SU-DHL-6 (cell line): ENCODE data around the gene RAVER1.

ENCODE experiments used
- H2AFZ ChIP-seq: fragments of 200-600 bp; sonication (generic); 2 replicates; pipeline ENCODE4 v1.6.1; 2014; ENCODE audit warnings: low read depth, mild to moderate bottlenecking, moderate library complexity, mixed read lengths, antibody characterized with exemption, low read length; ENCODE audit not compliant: severe bottlenecking
- H3F3A ChIP-seq: fragments of 200-600 bp; shearing (Covaris generic); 2 replicates; pipeline ENCODE4 v1.6.0; 2016; ENCODE audit warnings: antibody characterized with exemption, mild to moderate bottlenecking; ENCODE audit not compliant: insufficient read depth
- H3K27ac ChIP-seq: fragments of 200-600 bp; sonication (generic); 2 replicates; pipeline ENCODE4 v1.5.1; 2016; ENCODE audit warnings: low read depth, mild to moderate bottlenecking, low read length, moderate library complexity, mixed read lengths
- H3K27me3 ChIP-seq: fragments of 200-600 bp; sonication (generic), shearing (Covaris generic); 2 replicates; pipeline ENCODE4 v1.6.0; 2014; ENCODE audit warnings: mild to moderate bottlenecking, low read length
- H3K36me3 ChIP-seq: fragments of 200-600 bp; sonication (generic); 2 replicates; pipeline ENCODE4 v1.6.1; 2014; ENCODE audit warnings: mild to moderate bottlenecking, low read length, mixed read lengths
- H3K4me2 ChIP-seq: fragments of 300-600, 200-600 bp; shearing (Covaris generic), sonication (generic); 2 replicates; pipeline ENCODE4 v1.6.0; 2014; ENCODE audit warnings: low read length, low read depth, mild to moderate bottlenecking; ENCODE audit not compliant: poor library complexity, severe bottlenecking
- H3K4me3 ChIP-seq: fragments of 200-600 bp; sonication (generic); 2 replicates; pipeline ENCODE4 v1.5.1; 2014; ENCODE audit warnings: antibody characterized with exemption, low read length, mild to moderate bottlenecking, mixed read lengths; ENCODE audit not compliant: insufficient read depth, poor library complexity, severe bottlenecking
- H3K79me2 ChIP-seq: fragments of 200-600 bp; sonication (generic); 2 replicates; pipeline ENCODE4 v1.6.1; 2014; ENCODE audit warnings: mild to moderate bottlenecking, low read length, moderate library complexity; ENCODE audit not compliant: insufficient read depth
- H3K9ac ChIP-seq: fragments of 200-600 bp; sonication (generic); 2 replicates; pipeline ENCODE4 v1.7.0; 2014; ENCODE audit warnings: mild to moderate bottlenecking, low read length
- H3K9me2 ChIP-seq: fragments of 200-600 bp; sonication (generic); replicated peaks from 2 replicates; pipeline ENCODE4 v1.6.1; 2014; ENCODE audit warnings: low read length; ENCODE audit not compliant: insufficient read depth
- H3K9me3 ChIP-seq: fragments of 200-600 bp; sonication (generic); 2 replicates; pipeline ENCODE4 v1.6.1; 2014; ENCODE audit warnings: low read length, mixed read lengths; ENCODE audit not compliant: insufficient read depth
- H4K20me1 ChIP-seq: fragments of 200-600 bp; sonication (generic); 2 replicates; pipeline ENCODE4 v1.6.1; 2014; ENCODE audit warnings: low read depth, mild to moderate bottlenecking, antibody characterized with exemption, low read length, moderate library complexity, mixed read lengths
- EZH2phosphoT487 ChIP-seq: fragments of 200-600 bp; sonication (generic), shearing (Covaris generic); conservative IDR thresholded peaks from 2 replicates; pipeline ENCODE4 v1.6.1; 2018; ENCODE audit warnings: mild to moderate bottlenecking, antibody characterized with exemption, low read length, moderate library complexity, mixed read lengths
- TF ChIP-seq, protein P1 (sequence below): fragments of 200-600 bp; sonication (generic); IDR thresholded peaks from one replicate; pipeline ENCODE4 v1.5.1; 2017; ENCODE audit warnings: antibody characterized with exemption, mild to moderate bottlenecking, low read length, moderate library complexity; ENCODE audit not compliant: insufficient read depth, poor library complexity, severe bottlenecking

Gene RAVER1

GRCh38 chr19:10325732-10326131 lies 7.6 kb downstream of the RAVER1 start:
- no peaks in the 10 kb centered on the region for H3K9me2 ChIP-seq
- no peaks in the 10 kb centered on the region for H4K20me1 ChIP-seq
- H3K79me2 ChIP-seq: peaks cover 29% of the 10 kb centered on the region
- no peak overlapping the region for H2AFZ ChIP-seq
- H3K36me3 ChIP-seq: 0 out of 2 replicates have a peak, but pooled peaks cover 2% of the 10 kb centered on the region
- no peaks in the 10 kb centered on the region for H3F3A ChIP-seq
- no peak overlapping the region for H3K9ac ChIP-seq
- no peaks in the 10 kb centered on the region for H3K9me3 ChIP-seq
- no peaks in the 10 kb centered on the region for H3K27me3 ChIP-seq
- H3K27ac ChIP-seq: no peak overlapping the region
- H3K4me2 ChIP-seq: no peak overlapping the region
- no peak overlapping the region for H3K4me3 ChIP-seq
- no peak for TF ChIP-seq EZH2phosphoT487
- TF ChIP-seq, protein P1, sequence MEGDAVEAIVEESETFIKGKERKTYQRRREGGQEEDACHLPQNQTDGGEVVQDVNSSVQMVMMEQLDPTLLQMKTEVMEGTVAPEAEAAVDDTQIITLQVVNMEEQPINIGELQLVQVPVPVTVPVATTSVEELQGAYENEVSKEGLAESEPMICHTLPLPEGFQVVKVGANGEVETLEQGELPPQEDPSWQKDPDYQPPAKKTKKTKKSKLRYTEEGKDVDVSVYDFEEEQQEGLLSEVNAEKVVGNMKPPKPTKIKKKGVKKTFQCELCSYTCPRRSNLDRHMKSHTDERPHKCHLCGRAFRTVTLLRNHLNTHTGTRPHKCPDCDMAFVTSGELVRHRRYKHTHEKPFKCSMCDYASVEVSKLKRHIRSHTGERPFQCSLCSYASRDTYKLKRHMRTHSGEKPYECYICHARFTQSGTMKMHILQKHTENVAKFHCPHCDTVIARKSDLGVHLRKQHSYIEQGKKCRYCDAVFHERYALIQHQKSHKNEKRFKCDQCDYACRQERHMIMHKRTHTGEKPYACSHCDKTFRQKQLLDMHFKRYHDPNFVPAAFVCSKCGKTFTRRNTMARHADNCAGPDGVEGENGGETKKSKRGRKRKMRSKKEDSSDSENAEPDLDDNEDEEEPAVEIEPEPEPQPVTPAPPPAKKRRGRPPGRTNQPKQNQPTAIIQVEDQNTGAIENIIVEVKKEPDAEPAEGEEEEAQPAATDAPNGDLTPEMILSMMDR: no peak

DNA sequence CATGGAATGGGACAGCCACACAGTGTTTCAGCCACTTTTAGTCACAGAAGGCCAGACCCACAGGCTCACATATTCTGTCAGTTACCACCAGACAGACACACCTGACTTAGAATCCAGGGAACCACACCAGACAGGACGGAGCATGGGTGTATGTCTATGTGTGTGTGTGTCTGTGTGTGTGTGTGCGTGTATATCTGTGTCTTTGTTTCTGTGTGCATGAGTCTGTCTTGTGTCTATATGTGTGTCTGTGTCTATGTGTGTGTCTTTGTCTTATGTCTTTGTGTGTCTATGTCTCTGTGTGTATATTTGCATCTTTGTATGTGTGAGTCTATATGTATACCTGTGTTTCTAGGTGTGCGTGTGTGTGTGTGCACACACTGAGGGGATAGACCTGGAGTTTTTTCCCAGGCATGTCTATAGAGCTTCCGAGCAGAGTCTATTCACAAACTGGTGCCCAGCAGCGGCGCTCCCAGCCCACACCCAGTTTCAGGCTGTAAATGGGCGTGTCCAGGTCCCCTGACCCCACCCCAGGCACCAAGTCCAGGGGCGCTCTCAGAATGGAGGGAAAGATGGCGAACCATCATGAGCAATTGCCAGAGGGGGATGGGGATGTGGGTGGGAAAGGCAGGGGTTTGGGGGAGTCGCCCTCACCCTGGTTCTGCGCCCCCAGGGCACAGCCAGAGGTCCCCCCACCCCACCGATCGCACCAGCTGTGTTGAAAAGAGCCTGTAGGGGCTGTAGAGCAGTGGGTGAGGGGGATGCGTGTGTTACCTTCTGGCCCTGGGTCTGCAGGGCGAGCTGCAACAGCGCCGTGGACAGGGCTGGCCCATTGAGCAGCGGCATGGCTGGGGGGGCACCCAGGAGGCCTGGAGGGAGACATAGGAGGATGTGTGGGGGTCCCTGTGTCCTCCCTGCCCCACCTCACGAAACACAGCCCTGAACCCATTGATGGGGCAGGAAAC lies 11.2 kb downstream of the RAVER1 start:
- Histone ChIP-seq H4K20me1 (no peaks in the 10 kb centered on the region), H3K4me3 (no peak overlapping the region), H3K27me3 (no peaks in the 10 kb centered on the region), H3K9me3 (no peaks in the 10 kb centered on the region), H3K36me3 (no peaks in the 10 kb centered on the region), H2AFZ (no peak overlapping the region), H3K9ac (no peak overlapping the region), H3F3A (no peaks in the 10 kb centered on the region), H3K4me2 (no peak overlapping the region), H3K27ac (no peak overlapping the region), H3K9me2 (no peaks in the 10 kb centered on the region), H3K79me2 (0 out of 2 replicates have a peak, but pooled peaks cover under 1% of the 10 kb centered on the region)
- no peak for TF ChIP-seq EZH2phosphoT487
- TF ChIP-seq, protein P1: no peak

- Histone ChIP-seq H3K9ac (no peak overlapping the region), H4K20me1 (no peaks in the 10 kb centered on the region), H3K27me3 (no peaks in the 10 kb centered on the region), H3K79me2 (no peaks in the 10 kb centered on the region), H3K27ac (no peak overlapping the region), H3F3A (no peaks in the 10 kb centered on the region), H2AFZ (no peak overlapping the region), H3K9me2 (no peaks in the 10 kb centered on the region), H3K4me3 (no peak overlapping the region), H3K36me3 (no peaks in the 10 kb centered on the region), H3K4me2 (no peak overlapping the region), H3K9me3 (no peaks in the 10 kb centered on the region)
- TF ChIP-seq, protein P1: no peak
- TF ChIP-seq EZH2phosphoT487: no peak
These were observed 11.9 kb downstream of the RAVER1 start for GRCh38 chr19:10321417-10321797.
